ENCODE results near the gene BMPR1A.

The BMPR1A gene

GRCh38 chr10:86756511-86757112 is at the start of gene BMPR1A:
Gene BMPR1A (plus strand): TSS chr10:86756619. CDS start chr10:86876019, 119,400 bp downstream.
- no peak for DNase-seq

- DNase-seq = no peak
Measured at GRCh38 chr10:86706977-86707376, 49.4 kb upstream of the BMPR1A start.

- no peak for DNase-seq
Measured at GRCh38 chr10:86707505-86707904, 48.9 kb upstream of the BMPR1A start.

- no peak for DNase-seq
Measured at GRCh38 chr10:86708068-86708782, 48.2 kb upstream of the BMPR1A start.

- no peak for DNase-seq
Measured at GRCh38 chr10:86708783-86709380, 47.5 kb upstream of the BMPR1A start.

- DNase-seq = no peak
Measured at GRCh38 chr10:86709396-86710185, 46.8 kb upstream of the BMPR1A start.

- no peak for DNase-seq
Measured at GRCh38 chr10:86710987-86711512, 45.4 kb upstream of the BMPR1A start.

GRCh38 chr10:86711513-86712316 is 44.7 kb upstream of the BMPR1A start:
- DNase-seq = no peak

- no peak for DNase-seq
Measured at GRCh38 chr10:86712317-86712707, 44.1 kb upstream of the BMPR1A start.

GRCh38 chr10:86715156-86715795 is 41.1 kb upstream of the BMPR1A start:
- DNase-seq = no peak

GRCh38 chr10:86715836-86716235 is 40.6 kb upstream of the BMPR1A start:
- DNase-seq = no peak

- no peak for DNase-seq
Measured at GRCh38 chr10:86716466-86716865, 40.0 kb upstream of the BMPR1A start.

GRCh38 chr10:86718556-86718955 is 37.9 kb upstream of the BMPR1A start:
- DNase-seq = no peak

GRCh38 chr10:86721232-86721631 is 35.2 kb upstream of the BMPR1A start:
- DNase-seq = no peak

GRCh38 chr10:86723009-86723408 is 33.4 kb upstream of the BMPR1A start:
- no peak for DNase-seq

GRCh38 chr10:86724445-86724844 is 32.0 kb upstream of the BMPR1A start:
- no peak for DNase-seq

- no peak for DNase-seq
Measured at GRCh38 chr10:86725980-86726676, 30.3 kb upstream of the BMPR1A start.

- no peak for DNase-seq
Measured at GRCh38 chr10:86726677-86726999, 29.8 kb upstream of the BMPR1A start.

- no peak for DNase-seq
Measured at GRCh38 chr10:86727470-86727869, 28.9 kb upstream of the BMPR1A start.

- no peak for DNase-seq
Measured at GRCh38 chr10:86728056-86728455, 28.4 kb upstream of the BMPR1A start.

- DNase-seq = no peak
Measured at GRCh38 chr10:86729677-86730076, 26.7 kb upstream of the BMPR1A start.
